NCI-H2107 treated with DMSO at 0.1 percent for 48 hours (cell line): Measurements from ENCODE around the gene SH3PXD2A.

Source experiments
- DNase-seq: peaks from one replicate; lab custom pipeline; 2025; ENCODE audit not compliant: unreplicated experiment; lab: John Stamatoyannopoulos, UW

SH3PXD2A gene

GRCh38 chr10:103692436-103692951 lies 162.9 kb downstream of the SH3PXD2A start:
- DNase-seq = no peak

- DNase-seq = no peak
These were observed 163.5 kb downstream of the SH3PXD2A start for GRCh38 chr10:103691723-103692435.

GRCh38 chr10:103691267-103691666 lies 164.1 kb downstream of the SH3PXD2A start:
- DNase-seq = no peak

- DNase-seq = no peak
These were observed 165.1 kb downstream of the SH3PXD2A start for GRCh38 chr10:103690281-103690680.

- no peak for DNase-seq
These were observed 166.9 kb downstream of the SH3PXD2A start for GRCh38 chr10:103688491-103688890.

GRCh38 chr10:103687718-103688117 lies 167.7 kb downstream of the SH3PXD2A start:
- no peak for DNase-seq

- no peak for DNase-seq
These were observed 168.2 kb downstream of the SH3PXD2A start for GRCh38 chr10:103687172-103687571.

- DNase-seq = peak; percentile 34
These were observed 169.3 kb downstream of the SH3PXD2A start for GRCh38 chr10:103685880-103686669.

- no peak for DNase-seq
These were observed 171.5 kb downstream of the SH3PXD2A start for GRCh38 chr10:103683851-103684250.

GRCh38 chr10:103682631-103683030 lies 172.7 kb downstream of the SH3PXD2A start:
- no peak for DNase-seq

GRCh38 chr10:103681617-103682399 lies 173.6 kb downstream of the SH3PXD2A start:
- no peak for DNase-seq

GRCh38 chr10:103680869-103681236 lies 174.5 kb downstream of the SH3PXD2A start:
- no peak for DNase-seq

- no peak for DNase-seq
These were observed 176.1 kb downstream of the SH3PXD2A start for GRCh38 chr10:103679096-103679790.

- no peak for DNase-seq
These were observed 177.2 kb downstream of the SH3PXD2A start for GRCh38 chr10:103678178-103678526.

- DNase-seq = no peak
These were observed 177.7 kb downstream of the SH3PXD2A start for GRCh38 chr10:103677486-103678177.

- DNase-seq = no peak
These were observed 178.4 kb downstream of the SH3PXD2A start for GRCh38 chr10:103676851-103677417.

GRCh38 chr10:103676058-103676785 lies 179.2 kb downstream of the SH3PXD2A start:
- DNase-seq = no peak

GRCh38 chr10:103673606-103674005 lies 181.8 kb downstream of the SH3PXD2A start:
- DNase-seq = no peak

- no peak for DNase-seq
These were observed 183.0 kb downstream of the SH3PXD2A start for GRCh38 chr10:103672345-103672744.
